ENCODE measurements around the gene LMBRD2. TPM values are rescaled to one million over a fixed set of nuclear protein-coding genes. Genes with fewer than 3 reads are reported as not detected.

LMBRD2 gene
- total RNA-seq, 1 donor from 2014 or later, result 9.9 TPM

GRCh38 chr5:36128795-36129194, 22.9 kb downstream of the LMBRD2 start:
- DNase-seq (ENCODE audit: extremely low spot score, unreplicated experiment), result no peak
- peaks cover 25% of the 10 kb centered on the region for H3K36me3 Mint-ChIP-seq
- H3K4me3 Mint-ChIP-seq, result no peak overlapping the region
- no peak for TF ChIP-seq CTCF (conservative IDR thresholded peaks at IDR 0.05)
- peaks cover 7% of the 10 kb centered on the region for H3K9me3 Mint-ChIP-seq
- no peak overlapping the region for H3K27ac Mint-ChIP-seq
- H3K4me1 Mint-ChIP-seq (ENCODE audit: unreplicated experiment), result no peaks in the 10 kb centered on the region
- H3K27me3 Mint-ChIP-seq, result no peaks in the 10 kb centered on the region

GRCh38 chr5:36125868-36126267, 25.8 kb downstream of the LMBRD2 start:
- Mint-ChIP-seq H3K9me3 (peaks cover 7% of the 10 kb centered on the region), H3K27ac (no peak overlapping the region), H3K36me3 (peaks cover 19% of the 10 kb centered on the region), H3K4me1 (ENCODE audit: unreplicated experiment) (no peaks in the 10 kb centered on the region), H3K4me3 (no peak overlapping the region), H3K27me3 (no peaks in the 10 kb centered on the region)
- TF ChIP-seq CTCF (conservative IDR thresholded peaks at IDR 0.05), result no peak
- no peak for DNase-seq (ENCODE audit: extremely low spot score, unreplicated experiment)

- no peak for TF ChIP-seq CTCF (conservative IDR thresholded peaks at IDR 0.05)
- Mint-ChIP-seq H3K9me3 (no peaks in the 10 kb centered on the region), H3K27ac (no peak overlapping the region), H3K4me3 (no peak overlapping the region), H3K36me3 (peaks cover 8% of the 10 kb centered on the region), H3K4me1 (ENCODE audit: unreplicated experiment) (no peaks in the 10 kb centered on the region), H3K27me3 (no peaks in the 10 kb centered on the region)
- no peak for DNase-seq (ENCODE audit: extremely low spot score, unreplicated experiment)
Measured at GRCh38 chr5:36111238-36111637, 40.4 kb downstream of the LMBRD2 start.

- Mint-ChIP-seq H3K9me3 (no peaks in the 10 kb centered on the region), H3K4me1 (ENCODE audit: unreplicated experiment) (no peaks in the 10 kb centered on the region), H3K27ac (no peak overlapping the region)
Measured at GRCh38 chr5:36108758-36109460, 42.8 kb downstream of the LMBRD2 start.

GRCh38 chr5:36105819-36106218, 45.9 kb downstream of the LMBRD2 start:
- Mint-ChIP-seq H3K27me3 (no peaks in the 10 kb centered on the region), H3K4me1 (ENCODE audit: unreplicated experiment) (no peaks in the 10 kb centered on the region), H3K4me3 (no peak overlapping the region), H3K27ac (no peak overlapping the region), H3K9me3 (no peaks in the 10 kb centered on the region), H3K36me3 (peaks cover 13% of the 10 kb centered on the region)
- no peak for DNase-seq (ENCODE audit: extremely low spot score, unreplicated experiment)
- TF ChIP-seq CTCF (conservative IDR thresholded peaks at IDR 0.05), result no peak

More at GRCh38 chr5:36108758-36109460, 42.8 kb downstream of the LMBRD2 start:
- TF ChIP-seq CTCF (conservative IDR thresholded peaks at IDR 0.05), result no peak
- H3K4me3 Mint-ChIP-seq, result no peak overlapping the region
- no peaks in the 10 kb centered on the region for H3K27me3 Mint-ChIP-seq
- no peak for DNase-seq (ENCODE audit: extremely low spot score, unreplicated experiment)
- H3K36me3 Mint-ChIP-seq, result peaks cover 13% of the 10 kb centered on the region
